ENCODE results near the gene ADAMTS1. TPM values are rescaled to one million over a fixed set of nuclear protein-coding genes. Genes with fewer than 3 reads are reported as not detected.

ADAMTS1 gene
- total and polyA plus RNA-seq, 2 of the 4 experiments (the other 2 are of a cell fraction), result 116 to 317 TPM

- Histone ChIP-seq H3K79me1 (ENCODE audit: low read depth in 1 of 2, low read length in 2 of 2) (no peaks in the 10 kb centered on the region), H2AFZ (replicated peaks; ENCODE audit: low read length, poor library complexity) (no peak overlapping the region), H3K27me3 (ENCODE audit: control insufficient read depth, insufficient read depth, low read length) (no peaks in the 10 kb centered on the region), H3K4me2 (ENCODE audit: low read depth, low read length) (no peak overlapping the region), H2AK9ac (replicated peaks; ENCODE audit: low read depth, low read length, poor library complexity) (no peak overlapping the region), H3K18ac (ENCODE audit: low read depth, low read length) (peak overlapping the region; percentile 79; the same call in 1 of the 2 replicates), H2BK20ac (ENCODE audit: low read depth, low read length) (no peak overlapping the region; the same call in 1 of the 2 replicates), H3K9me3 (ENCODE audit: control insufficient read depth, insufficient read depth, low read length) (no peaks in the 10 kb centered on the region), H3K36me3 (ENCODE audit: control insufficient read depth, insufficient read depth, low read length) (no peaks in the 10 kb centered on the region), H2BK15ac (ENCODE audit: low read depth, low read length) (peak overlapping the region; percentile 52; the same call in 1 of the 3 replicates), H2AK5ac (ENCODE audit: low read depth, low read length) (peak overlapping the region; percentile 43), H3K27ac (ENCODE audit: insufficient read depth, low read length) (no peak overlapping the region), H4K91ac (ENCODE audit: insufficient read depth, low read depth, low read length) (0 out of 2 replicates have a peak overlapping the region, but pooled peaks have one; percentile 28), H2BK120ac (ENCODE audit: low read depth, low read length) (peak overlapping the region; percentile 38; the same call in 1 of the 2 replicates), H3K14ac (replicated peaks; ENCODE audit: low read depth, low read length) (no peak overlapping the region), H3K9me1 (ENCODE audit: insufficient read depth, low read length) (no peaks in the 10 kb centered on the region), H3K23ac (ENCODE audit: low read depth, low read length) (no peak overlapping the region), H2BK5ac (ENCODE audit: low read depth, low read length, poor library complexity, severe bottlenecking) (no peak overlapping the region), H3K56ac (ENCODE audit: extremely low read depth, insufficient read depth, low read length) (no peak overlapping the region), H4K20me1 (ENCODE audit: insufficient read depth, low read length) (no peaks in the 10 kb centered on the region), H3K4me3 (ENCODE audit: insufficient read depth, low read depth, low read length) (no peak overlapping the region), H4K5ac (ENCODE audit: low read depth, low read length) (peak overlapping the region; percentile 68; the same call in 1 of the 2 replicates), H3K4me1 (ENCODE audit: control insufficient read depth, insufficient read depth, low read length) (peaks cover 6% of the 10 kb centered on the region), H3K9ac (ENCODE audit: low read depth, low read length) (no peak overlapping the region), H3K4ac (ENCODE audit: low read depth, low read length) (peak overlapping the region; percentile 66), H4K8ac (ENCODE audit: low read depth in 2 of 2, low read length in 2 of 2) (0 out of 4 replicates have a peak overlapping the region, but pooled peaks of 1 of the 2 experiments have one; percentile 15)
- BruUV-seq (replicated peaks), result no TSS peak
- CTCF ChIA-PET, result interaction anchor here (0.6 to 1.1 kb wide), 3 partner anchors 99 to 1932 kb away, joined by 3 to 4 read pairs (median 4); no protein-coding TSS in a partner anchor
- intact Hi-C loops (cut with micrococcal nuclease), result no loop called here
- no peak for DNase-seq
- WGBS, 2 experiments (ENCODE audit: extremely low coverage in 2 of 2, insufficient read length in 1 of 2), result no CpG with 5 or more reads among the region's 8 CpGs
- ATAC-seq (ENCODE audit: low read depth), result no peak
- in situ Hi-C loops (cut with MboI; ENCODE audit: low sequenced_read_pairs), result no loop called here
- no peak for TF ChIP-seq NFE2L2 (IDR thresholded peaks at IDR 0.05; ENCODE audit: low read depth, low read length)
- POLR2A ChIA-PET (ENCODE audit: unreplicated experiment), result no interaction called here
- dilution Hi-C loops (cut with HindIII; ENCODE audit: low sequenced_read_pairs, unreplicated experiment), result no loop called here
Observed at GRCh38 chr21:26813426-26813998, 31.7 kb downstream of the ADAMTS1 start.
